GM19035 (cell line): ENCODE data around the gene STK16.

Experiments
- ATAC-seq: cut with Tn5 transposase; IDR thresholded peaks from one replicate; pipeline ENCODE4 v1.9.1; 2021; ENCODE audit not compliant: unreplicated experiment

STK16 gene

DNA sequence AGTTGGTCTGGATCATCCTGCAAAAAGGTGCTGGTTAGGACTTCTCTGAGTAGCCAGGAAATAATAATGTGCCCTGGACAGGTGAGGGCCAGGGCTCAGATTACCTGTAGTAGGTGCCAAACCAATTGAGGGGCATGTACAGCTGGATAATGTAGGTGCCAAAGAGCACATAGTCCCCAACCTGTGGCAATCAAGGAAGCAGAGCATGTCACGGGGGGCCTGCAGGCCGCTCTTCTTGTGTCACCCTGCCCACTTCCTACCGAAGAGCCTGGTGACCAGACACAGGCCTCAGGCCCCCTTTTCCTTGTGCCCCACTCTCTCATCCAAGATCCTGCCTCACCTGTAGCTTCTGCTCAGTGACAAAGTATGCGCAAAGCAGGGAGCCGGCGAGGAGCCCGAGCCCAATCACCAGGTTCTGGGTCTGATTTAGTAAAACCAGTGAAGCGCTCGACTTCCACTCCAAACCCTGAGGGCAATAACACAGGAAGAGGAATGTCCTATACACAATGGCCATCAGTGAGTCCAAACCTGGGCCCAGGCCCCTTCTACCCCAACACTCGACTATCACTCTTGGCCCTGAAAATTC is 31.7 kb upstream of the STK16 start:
- no peak for ATAC-seq

DNA sequence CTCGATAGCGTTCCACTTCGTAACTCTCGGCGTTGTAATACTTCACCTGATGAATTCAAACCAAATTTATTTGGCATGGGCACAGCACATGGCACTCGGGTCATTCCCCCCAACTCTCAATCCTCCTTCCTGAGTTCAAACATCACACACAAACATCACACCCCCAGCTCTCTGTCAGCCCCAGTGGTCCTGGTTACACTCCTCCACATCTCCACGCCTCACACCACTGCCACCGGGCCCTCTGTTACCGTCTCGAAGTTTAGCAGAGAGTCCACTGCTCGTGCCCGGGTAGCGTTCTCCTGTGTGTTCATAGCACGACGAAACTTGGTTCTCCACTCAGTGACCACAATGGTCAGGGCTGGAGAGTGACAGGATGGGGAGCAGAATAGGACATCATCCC is 31.1 kb upstream of the STK16 start:
- ATAC-seq, result no peak

DNA sequence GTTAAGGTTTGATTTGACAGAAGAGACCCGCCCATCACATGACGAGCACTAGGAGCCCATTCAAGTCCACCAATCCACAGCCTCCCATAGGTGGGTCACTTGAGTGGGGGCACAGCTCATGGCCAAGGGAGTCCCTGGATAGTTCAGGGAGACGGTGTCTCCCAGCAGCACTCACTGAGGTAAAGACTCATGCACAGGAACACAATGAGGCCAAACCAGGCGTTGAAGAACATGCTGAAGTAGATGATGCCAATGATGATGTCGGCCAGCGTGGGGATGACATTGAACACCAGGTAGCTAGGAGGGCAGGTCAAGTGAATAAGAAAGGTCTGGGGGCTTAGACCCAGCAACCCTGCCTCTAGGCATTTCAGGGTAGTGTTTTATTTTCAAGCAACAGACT is 30.5 kb upstream of the STK16 start:
- no peak for ATAC-seq

DNA sequence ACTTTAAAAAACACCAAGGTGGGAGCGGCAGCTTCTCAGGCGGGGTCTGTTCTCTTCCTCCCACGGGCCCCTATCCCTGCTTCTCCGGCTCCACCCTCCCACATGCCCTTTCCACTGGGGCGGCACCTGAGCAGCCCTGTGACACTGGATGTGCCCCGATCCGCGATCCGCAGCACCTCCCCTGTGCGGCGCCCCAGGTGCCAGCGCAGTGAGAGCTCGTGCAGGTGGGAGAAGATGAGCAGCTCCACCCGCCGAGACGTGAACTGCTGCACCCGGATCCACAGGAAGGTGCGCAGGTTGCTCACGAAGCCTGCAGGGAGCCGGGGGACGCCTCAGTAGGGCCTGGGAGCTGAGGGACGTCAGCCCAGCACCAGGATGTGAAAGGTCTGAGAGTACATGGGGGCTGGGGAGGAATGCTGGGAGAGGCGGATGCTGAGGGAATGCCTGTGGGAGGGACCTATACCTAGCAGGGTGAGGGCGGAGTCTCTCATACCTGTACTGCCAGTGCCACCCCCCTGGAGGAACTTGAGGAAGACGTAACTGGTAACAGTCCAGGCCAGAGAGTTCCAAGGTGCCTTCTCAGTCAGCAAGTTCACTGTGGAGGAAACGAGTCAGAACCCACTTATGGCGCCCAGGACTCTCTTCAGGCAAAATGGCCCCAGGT is 29.3 kb upstream of the STK16 start:
- no peak for ATAC-seq

DNA sequence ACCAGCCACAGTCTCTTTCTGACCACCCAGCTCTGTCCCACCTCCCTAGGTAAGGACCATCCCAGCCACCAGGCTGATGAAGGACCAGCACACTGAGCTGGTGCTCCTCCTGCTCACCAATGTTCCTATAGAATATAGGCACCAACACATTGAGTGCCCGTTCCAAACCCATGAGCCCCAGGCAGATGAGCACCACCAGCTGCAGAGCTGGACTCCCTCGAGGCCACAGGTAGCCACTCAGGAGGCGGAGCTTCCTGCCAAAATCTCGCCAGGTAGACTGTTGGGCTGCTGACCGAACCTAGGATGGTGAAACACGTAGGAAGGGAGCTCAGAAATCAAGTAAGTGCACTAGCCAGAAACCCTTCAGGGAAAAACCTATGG is 28.8 kb upstream of the STK16 start:
- ATAC-seq, result no peak

DNA sequence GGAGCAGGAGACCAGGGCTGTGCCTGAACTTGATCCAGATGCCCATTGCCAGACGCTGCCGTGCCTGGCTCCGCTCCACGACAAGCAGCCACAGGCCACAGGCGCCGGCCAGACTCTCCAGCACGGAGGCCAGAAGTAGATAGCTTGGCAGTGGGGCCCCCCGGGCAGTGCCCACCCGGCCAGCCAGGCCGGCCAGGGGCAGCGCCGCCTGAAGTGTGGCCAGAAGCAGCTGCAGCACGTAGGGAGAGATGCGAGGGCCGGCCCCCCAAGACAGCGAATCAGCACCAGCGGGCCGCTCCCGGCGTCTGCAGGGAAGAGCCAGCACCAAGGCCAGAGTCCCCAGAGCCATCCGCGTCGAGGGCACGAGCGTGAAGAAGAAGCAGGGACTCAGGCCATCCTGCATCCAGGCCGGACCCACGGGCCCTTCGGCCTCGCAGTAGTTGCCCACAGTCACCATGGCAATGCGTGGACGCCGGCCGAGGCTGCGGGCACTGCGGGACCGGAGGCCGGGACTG is 27.0 kb upstream of the STK16 start:
- ATAC-seq, result peak; percentile 31

DNA sequence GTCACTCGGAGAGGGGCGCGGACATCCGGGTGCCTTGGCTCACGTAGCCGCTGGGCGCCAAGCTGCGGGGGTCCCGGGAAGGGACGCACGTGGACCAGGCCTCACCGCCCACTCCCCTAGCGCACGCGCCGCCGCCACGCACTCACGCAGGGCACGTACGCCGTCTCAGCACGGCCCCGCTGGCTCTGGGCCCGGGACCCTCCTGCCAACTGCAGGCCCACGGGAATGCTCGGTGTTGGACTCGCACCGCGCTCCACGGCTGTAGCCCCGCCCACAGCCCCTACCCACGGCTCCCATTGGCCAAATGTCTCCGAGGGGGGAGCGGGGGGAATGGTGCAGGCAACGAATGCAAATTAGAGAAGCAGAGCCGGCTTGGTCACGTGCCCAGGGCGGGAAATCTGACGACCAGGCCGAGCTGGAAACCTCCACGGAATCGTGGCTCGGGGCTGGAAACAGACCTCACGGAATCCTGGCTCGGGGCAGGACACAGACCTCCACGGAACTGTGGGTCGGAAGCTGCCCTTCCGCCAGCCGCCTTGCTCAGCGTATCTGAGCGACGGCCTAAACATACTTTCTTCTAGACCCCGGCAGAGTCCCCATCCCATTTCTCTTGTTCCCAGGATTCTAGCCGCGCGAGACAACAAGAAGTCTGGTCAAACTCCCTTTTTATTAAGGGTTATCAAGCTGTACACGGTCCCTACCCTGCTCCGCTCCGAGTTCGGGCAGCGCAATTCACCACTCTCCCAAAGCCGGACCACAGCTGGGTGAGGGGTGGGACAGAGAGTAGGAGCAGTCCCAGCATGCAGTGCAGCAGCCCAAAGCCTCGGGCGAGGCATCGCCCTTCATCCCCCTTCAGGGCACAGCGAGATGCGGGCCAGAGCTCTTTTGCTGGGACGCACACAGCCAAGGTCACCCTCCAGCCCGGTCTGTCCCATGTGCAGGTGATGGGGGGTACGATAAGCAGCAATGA is 26.3 kb upstream of the STK16 start, which contains the start of gene ABCB6:
ABCB6 (minus strand) TSS at position 227 of the 970 bp plus-strand sequence. CDS start 285 bp downstream, outside the sequence.
- peak; percentile 77 for ATAC-seq

DNA sequence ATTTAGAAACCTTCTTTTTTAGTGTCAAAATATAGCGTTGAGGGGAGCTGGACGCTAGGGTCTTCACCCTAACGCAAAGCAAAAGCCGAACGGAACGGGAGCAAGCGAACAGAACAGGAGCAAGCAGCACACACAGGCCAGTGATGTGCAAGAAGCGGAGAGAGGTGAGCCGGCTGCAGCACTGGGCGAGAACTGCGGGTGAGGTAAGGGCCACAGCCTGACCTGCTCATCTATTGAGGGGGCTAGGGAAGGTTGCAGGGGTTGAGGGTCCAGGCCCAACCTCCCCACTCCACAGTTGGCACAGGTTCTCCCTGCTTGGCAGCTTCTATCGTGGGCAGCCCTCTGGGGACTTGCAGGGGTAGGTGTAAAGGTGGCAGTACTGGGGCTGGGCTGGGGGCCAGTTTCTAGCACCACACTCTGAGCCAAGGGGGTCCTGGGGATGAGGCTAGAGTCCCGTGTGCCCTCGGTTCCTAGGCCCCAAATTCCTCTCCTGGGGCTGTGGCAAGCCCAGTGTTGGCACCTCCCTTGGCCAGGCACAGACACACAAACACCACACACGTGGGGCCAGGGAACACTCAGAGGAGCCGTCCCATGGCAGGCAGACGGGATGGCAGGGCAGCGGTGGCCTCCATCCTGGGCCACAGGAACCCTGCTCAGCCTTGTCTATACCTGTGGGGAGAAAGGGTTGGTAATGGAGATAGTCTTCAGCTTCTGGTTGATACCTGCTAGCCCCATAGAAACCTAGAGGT is 25.3 kb upstream of the STK16 start:
- no peak for ATAC-seq

DNA sequence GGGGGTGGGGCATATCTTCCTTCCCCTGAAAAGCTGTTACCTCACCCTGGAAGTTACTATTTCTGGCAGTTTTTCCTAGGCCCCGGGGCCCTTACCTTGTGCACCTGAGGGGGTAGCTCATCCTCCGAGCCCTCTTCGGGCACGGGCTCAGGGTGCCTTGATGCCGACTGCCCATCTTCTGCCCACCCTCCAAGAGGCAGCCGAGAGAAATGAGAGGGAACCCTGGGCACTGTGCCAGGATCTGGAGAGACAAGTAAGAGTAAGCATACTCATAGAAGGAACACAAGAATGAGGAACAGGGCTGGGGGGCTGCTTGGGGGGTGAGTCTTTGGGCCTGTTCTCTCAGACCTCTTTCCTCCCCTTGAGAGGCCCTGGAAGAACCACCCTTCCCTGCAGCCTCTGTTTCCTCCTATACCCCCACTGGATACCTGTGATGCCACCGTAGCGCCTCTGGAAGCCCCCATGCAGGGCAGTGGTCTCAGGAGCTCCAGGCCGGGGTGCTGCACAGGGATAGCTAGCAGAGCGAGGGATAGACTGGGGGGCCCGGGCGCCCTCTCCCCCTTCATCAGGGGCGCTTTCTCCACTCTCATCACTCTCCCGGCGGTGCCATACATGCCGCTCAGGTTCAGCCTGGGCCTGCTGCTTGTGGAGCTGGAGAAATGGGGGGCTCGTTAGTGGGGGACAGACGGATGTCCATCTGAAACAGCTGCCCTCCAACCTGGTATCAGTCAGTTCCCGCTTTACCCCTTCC is 24.5 kb upstream of the STK16 start:
- ATAC-seq, result no peak

DNA sequence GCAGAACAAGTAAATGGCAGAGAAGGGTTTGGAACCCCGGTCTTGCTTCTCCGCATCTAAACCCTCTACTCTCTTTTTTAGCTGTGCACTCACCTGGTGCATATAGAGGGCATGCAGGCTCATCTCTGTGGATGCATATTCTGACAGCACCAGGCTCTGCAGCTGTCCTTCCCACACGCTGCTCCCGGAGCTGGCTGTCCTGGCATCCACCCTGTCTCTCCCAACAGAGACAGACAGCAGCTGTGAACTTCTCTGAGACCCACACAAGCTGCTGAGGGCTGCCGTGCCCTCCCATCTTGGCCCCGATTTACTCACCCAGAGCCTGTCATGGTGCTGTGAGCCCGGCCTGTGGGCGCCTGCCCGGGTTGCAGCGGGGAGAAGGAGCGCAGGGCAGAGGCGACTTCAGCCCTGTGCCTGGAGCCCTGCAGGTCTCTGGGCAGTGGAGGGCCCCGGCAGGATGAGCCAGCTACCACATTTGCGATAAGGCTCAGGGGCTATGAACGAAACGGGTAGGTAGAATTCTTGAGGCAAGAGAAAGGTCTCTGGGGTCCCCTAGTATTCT is 23.2 kb upstream of the STK16 start:
- no peak for ATAC-seq

DNA sequence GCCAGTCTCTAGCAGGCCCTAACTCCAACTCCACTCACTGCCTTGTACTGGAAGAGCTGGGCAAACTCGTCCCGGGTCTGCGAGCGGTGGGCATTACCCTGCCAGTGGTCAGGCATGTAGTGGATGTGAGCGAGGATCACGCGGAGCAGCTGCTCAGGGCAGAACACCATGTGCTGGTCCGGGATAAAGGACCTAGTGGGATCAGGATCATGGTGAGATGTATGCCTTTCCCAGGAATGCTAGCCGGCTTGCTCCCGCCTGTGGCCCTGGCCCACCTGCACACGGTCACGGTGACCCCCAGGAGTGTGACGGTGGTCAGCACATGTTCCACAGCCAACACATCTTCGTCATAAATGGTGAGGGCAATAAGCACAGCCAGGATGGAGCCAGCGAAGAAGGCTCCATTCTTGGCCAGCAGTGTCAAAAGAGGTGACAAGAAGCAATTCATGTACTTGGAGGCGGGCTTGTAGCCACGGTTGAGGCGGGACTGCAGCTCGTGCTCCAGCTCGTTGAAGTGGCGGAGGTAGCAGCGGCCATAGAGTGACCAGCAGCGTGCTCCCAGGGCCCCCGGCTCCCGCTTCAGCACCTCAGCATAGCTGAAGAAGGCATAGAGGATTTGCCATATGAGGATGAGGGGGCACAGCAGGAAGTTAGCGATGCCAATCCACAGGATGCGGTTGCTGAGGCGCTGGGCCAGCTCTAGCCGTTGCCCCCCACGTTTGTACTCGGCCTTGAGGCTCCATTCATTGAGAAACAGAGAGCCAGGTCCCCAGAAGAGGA is 21.3 kb upstream of the STK16 start:
- no peak for ATAC-seq

DNA sequence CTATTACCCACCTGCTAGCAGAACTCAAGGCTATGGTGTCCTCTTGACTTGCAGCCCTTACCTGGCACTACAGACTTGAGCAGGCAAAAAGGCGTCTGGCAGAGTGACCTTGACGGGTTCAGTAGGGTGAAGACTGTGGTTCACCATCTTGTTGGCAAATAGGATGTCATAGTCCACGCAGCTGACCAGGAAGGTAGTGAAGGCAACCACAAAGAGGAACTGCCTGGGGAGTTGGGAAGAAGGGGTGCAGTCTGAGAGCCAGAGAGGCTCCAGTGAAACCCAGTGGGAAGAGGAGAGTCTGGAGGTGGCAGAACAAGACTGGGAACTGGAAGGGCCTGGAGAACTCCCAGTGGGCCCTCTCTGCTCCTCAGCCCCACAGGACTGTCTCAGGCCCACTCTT is 19.9 kb upstream of the STK16 start:
- ATAC-seq, result no peak

DNA sequence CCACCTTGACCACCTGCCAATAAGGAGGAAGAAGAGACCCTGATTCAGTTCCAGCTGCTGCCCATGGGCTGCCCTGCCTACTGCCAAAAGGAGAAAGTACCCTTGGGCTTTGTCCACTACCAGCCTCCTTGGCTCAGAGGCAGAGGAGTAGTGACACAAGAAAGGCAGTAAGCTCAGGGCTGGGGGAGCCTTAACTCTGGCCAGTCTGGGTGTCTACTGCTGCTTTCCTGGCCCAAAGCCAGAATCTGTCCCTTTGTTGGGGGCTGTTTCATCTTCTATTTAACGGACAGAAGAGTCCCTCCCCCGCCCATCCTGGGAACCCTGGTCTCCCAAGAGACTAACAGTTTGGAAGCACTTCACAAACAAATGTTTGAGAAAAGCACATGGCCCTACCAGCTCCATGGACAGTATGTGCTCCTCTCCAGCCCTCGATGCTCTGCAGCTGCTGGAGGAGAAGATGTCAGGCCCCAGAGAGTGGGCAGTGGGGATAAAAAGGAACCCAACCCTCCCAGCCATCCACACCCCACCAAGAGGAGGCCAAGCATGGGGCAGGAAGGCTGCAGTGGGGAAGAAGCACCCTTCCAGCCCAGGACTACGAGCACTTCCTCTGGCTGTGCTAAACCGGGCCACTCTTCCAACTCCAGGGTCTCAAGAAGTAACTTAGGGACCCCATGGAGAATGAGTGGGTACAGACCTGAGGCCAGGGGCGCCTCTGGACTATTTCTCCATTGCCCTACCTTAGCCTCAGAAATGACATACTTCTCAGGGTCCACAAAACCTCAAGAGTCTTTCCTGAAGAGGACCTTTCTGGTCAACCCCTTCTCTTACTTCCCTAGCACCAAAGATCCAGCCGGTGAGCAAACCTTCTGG is 17.0 kb upstream of the STK16 start:
- ATAC-seq, result no peak

DNA sequence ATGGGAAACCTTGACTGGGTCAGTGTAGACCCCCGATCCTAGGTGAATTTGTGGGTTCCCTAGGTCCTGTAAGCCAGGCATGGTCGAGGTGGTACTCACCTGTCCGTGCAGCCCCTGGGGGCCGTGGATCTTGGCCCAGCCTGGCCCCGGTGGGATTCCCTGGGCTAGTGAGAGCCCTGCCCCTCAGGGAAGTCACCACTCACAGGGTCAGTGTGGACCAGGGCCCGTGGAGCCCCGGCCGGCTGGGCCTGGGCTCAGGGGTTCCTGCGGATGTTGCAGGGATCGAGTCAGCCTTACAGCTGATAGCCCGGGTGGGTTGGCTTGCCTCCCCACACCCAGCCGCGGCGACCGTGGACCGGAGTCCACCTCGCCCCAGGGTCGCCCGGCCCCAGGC is 16.4 kb upstream of the STK16 start:
- ATAC-seq, result no peak

DNA sequence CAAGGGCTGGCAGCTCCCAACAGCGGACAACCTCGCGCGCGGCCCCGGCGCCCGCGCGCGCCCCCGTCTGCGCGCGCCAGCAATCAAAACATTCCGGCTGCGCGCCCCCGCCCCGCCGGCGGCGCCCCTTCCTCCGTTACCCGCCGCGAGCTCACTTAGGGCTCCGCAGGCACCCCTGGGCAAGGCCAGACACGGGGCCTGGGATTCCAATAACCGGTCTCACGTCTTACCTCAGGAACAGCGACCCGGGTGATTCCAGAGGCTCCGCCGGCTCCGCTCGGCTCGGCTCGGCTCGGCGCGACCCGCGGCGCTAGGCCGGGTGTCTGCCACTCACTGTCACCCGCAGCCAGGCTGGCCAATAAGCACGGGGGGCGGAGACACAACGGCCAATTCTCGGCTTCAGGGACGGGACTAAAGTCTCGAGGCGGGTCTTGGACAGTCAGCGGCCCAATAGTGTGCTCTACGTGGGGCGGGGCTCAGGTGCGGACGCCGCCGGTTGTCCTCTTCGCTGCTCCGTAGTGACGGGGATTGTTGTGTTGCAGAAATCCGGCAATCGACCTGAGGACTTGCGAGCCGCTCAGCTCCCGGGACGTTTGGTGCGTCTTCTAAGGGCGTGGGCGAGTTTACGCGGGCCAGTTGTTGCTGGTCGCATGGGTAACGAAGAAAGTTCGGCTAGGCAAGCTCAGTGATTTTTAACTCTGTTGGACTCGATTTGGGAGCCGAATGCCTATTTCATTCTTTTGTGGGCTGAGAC is 15.8 kb upstream of the STK16 start, which contains the start of the genes ANKZF1 and ATG9A:
ANKZF1 (plus strand) TSS at position 502 of the 754 bp plus-strand sequence. CDS start 452 bp downstream, outside the sequence.
ATG9A (minus strand) TSS at position 332 of the 754 bp plus-strand sequence. CDS start 1,612 bp downstream, outside the sequence.
- peak; percentile 96 for ATAC-seq

DNA sequence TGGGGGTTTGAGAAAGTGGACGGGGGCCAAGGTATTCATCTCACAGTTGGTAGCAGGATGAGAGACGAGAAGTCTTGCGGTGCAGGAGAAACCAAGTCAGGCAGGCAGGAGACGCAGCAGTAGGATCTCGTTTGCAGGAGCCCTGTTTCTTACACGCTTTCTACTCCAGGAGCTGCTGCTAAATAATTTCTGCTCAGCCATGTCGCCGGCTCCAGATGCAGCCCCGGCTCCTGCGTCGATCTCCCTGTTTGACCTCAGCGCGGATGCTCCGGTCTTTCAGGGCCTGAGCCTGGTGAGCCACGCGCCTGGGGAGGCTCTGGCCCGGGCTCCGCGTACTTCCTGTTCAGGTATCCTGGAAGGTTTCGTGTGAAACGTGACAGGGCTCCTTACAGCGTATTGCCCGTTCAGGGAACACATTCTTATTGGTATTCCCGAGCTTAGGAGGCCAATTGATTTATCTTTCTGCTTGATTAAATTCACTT is 15.2 kb upstream of the STK16 start:
- peak; percentile 17 for ATAC-seq

DNA sequence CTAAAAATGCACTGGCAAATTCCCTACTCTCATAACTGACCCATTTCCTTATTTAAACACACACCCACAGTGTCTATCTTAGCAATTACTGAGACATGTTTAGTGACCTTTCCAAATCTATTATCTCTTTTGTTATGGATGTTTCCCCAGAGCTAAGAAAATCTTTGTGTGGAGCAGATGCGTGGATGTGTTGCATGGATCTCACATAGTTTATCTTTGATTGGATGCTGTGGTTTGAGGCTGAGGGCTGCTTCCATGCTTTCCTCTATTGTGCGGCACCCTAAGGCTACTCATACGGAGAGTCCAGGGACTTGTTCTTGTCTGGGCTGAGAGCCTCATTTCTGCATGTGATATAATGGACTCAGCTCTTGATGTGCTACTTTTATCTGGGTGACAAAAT is 10.9 kb upstream of the STK16 start:
- ATAC-seq, result no peak
